A673 (cell line): Measurements from ENCODE around the gene C5orf15. TPM values are rescaled to one million over a fixed set of nuclear protein-coding genes. Genes with fewer than 3 reads are reported as not detected.

ENCODE experiments used
- BruUV-seq: library from RNA; stranded (reverse); fragments of 400-500 nt; replicated peaks from 2 replicates; lab custom pipeline; 2021; lab: Mats Ljungman, UMichigan
- CTCF ChIA-PET: fragments of 300-600 bp; sonication (Branson Sonifier 250); formaldehyde crosslinking; loops from one replicate; lab custom pipeline; 2022; ENCODE audit warnings: antibody characterized with exemption; lab: Charles Lee
- POLR2A ChIA-PET: fragments of 300-600 bp; sonication (Branson Sonifier 250); formaldehyde crosslinking; loops from one replicate; lab custom pipeline; 2022; ENCODE audit warnings: antibody characterized with exemption; ENCODE audit not compliant: low non-redundant PET; lab: Charles Lee
- DNase-seq: peaks from one replicate; pipeline ENCODE4 v3.0.0-alpha.2; 2015; ENCODE audit warnings: low spot score
- H3K27ac ChIP-seq: fragments of 200-600 bp; sonication (generic); 2 replicates; pipeline ENCODE4 v1.5.1; 2016; ENCODE audit warnings: mixed run types, low read depth, mild to moderate bottlenecking, mixed read lengths, antibody characterized with exemption, low read length; ENCODE audit not compliant: poor library complexity, severe bottlenecking
- H3K27me3 ChIP-seq: fragments of 200-600 bp; sonication (generic); replicated peaks from 2 replicates; pipeline ENCODE4 v1.6.1; 2017; ENCODE audit warnings: mixed run types, low read depth, mild to moderate bottlenecking, mixed read lengths, antibody characterized with exemption, low read length; ENCODE audit not compliant: insufficient read depth, poor library complexity
- H3K36me3 ChIP-seq: fragments of 200-600 bp; sonication (generic); 2 replicates; pipeline ENCODE4 v1.6.1; 2016; ENCODE audit warnings: mixed run types, mild to moderate bottlenecking, mixed read lengths, antibody characterized with exemption, low read length; ENCODE audit not compliant: insufficient read depth, poor library complexity, severe bottlenecking
- H3K4me1 ChIP-seq: fragments of 200-600 bp; sonication (generic); 2 replicates; pipeline ENCODE4 v1.6.1; 2017; ENCODE audit warnings: mixed run types, mild to moderate bottlenecking, mixed read lengths, antibody characterized with exemption, low read length; ENCODE audit not compliant: insufficient read depth, poor library complexity, severe bottlenecking
- H3K4me3 ChIP-seq: fragments of 200-600 bp; sonication (generic); 2 replicates; pipeline ENCODE4 v1.5.1; 2016; ENCODE audit warnings: low read depth, mixed run types, mild to moderate bottlenecking, mixed read lengths, low read length; ENCODE audit not compliant: poor library complexity, severe bottlenecking
- H3K9me3 ChIP-seq: fragments of 200-600 bp; sonication (generic); 2 replicates; pipeline ENCODE4 v1.6.1; 2016; ENCODE audit warnings: mixed run types, low read depth, mild to moderate bottlenecking, mixed read lengths, antibody characterized with exemption, low read length; ENCODE audit not compliant: poor library complexity, severe bottlenecking
- EZH2 ChIP-seq: fragments of 200-600 bp; sonication (generic); IDR thresholded peaks from 2 replicates; pipeline ENCODE4 v1.6.1; 2017; ENCODE audit warnings: borderline replicate concordance, low read depth, mild to moderate bottlenecking, mixed read lengths, antibody characterized with exemption, low read length; ENCODE audit not compliant: poor library complexity, severe bottlenecking
- intact Hi-C: fragments of 100-400 bp; cut with micrococcal nuclease; formaldehyde crosslinking; loops from one replicate; pipeline ENCODE4 v1.10.0; 2022; ENCODE audit not compliant: unreplicated experiment
- total RNA-seq: library from RNA; stranded (reverse); gene quantifications from 2 replicates; pipeline ENCODE4 v1.2.3, GENCODE V29; 2021
- TF ChIP-seq, protein P1 (sequence below): fragments of 300-800, 200-600 bp; sonication (generic); conservative IDR thresholded peaks from 2 replicates; pipeline ENCODE4 v1.5.1; 2017; ENCODE audit warnings: low read depth, mild to moderate bottlenecking, antibody characterized with exemption, low read length, moderate library complexity, mixed read lengths

C5orf15 gene
- total RNA-seq, 1 experiment from 2014 or later: 40.8 TPM

DNA sequence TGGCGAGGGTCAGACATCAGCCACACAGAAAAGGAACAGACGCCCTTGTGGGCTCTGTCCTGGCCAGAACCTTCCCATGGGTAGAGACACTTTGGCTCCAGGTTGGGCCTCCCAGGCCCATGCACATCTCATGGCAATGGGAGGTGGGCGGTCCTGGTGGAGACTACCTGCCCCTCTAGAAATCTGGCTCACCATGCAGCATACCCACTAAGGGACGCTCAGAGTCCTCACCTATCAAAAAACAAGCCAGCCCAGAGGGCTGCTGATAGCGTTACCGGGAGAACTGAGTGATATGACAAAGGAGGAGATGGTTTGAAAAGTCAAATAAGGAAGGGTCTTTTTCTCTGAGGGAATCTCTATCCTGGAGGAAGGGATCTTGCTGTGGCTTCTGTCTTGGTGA, 62.1 kb downstream of the C5orf15 start:
- Histone ChIP-seq H3K27me3 (no peaks in the 10 kb centered on the region), H3K9me3 (no peaks in the 10 kb centered on the region), H3K27ac (no peak overlapping the region), H3K4me3 (no peak overlapping the region), H3K36me3 (no peaks in the 10 kb centered on the region), H3K4me1 (peaks cover 23% of the 10 kb centered on the region)
- intact Hi-C loops: no loop called here
- TF ChIP-seq, protein P1, sequence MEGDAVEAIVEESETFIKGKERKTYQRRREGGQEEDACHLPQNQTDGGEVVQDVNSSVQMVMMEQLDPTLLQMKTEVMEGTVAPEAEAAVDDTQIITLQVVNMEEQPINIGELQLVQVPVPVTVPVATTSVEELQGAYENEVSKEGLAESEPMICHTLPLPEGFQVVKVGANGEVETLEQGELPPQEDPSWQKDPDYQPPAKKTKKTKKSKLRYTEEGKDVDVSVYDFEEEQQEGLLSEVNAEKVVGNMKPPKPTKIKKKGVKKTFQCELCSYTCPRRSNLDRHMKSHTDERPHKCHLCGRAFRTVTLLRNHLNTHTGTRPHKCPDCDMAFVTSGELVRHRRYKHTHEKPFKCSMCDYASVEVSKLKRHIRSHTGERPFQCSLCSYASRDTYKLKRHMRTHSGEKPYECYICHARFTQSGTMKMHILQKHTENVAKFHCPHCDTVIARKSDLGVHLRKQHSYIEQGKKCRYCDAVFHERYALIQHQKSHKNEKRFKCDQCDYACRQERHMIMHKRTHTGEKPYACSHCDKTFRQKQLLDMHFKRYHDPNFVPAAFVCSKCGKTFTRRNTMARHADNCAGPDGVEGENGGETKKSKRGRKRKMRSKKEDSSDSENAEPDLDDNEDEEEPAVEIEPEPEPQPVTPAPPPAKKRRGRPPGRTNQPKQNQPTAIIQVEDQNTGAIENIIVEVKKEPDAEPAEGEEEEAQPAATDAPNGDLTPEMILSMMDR: no peak
- no peak for TF ChIP-seq EZH2
- BruUV-seq: no TSS peak
- ChIA-PET CTCF (no interaction called here), POLR2A (no interaction called here)
- no peak for DNase-seq

Other genes starting within 250 kb of the C5orf15 start
- gene VDAC1, start 36.4 kb upstream of the C5orf15 start, total RNA-seq: 354 and 367 TPM in 2 replicates
- 2.4 and 3.3 TPM in 2 replicates for gene TCF7, start 146.1 kb upstream of the C5orf15 start, total RNA-seq
- gene SKP1, start 208.3 kb upstream of the C5orf15 start, total RNA-seq: 409 and 465 TPM in 2 replicates